ENCODE results near the gene CARD11.

DNA sequence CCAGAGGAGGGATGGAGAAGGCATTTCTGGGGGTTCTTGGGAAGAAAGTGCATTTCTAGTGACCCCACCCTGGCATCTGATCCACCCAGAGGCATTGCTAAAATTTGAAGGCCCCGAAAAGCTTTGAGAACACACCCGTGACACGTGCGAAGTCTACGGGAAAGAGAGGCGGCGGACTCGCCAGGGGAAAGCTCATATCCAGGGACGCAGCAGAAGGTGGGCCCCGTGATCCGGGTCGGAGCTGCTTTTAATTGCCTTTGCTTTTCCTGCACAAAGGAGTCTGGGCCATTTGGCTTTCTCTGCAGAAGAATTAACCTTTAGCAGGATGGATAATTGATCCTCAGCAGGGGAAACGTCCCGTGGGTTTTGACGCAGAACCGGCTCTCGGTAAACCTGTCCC lies 50.3 kb downstream of the CARD11 start:
- TF ChIP-seq, protein P1, sequence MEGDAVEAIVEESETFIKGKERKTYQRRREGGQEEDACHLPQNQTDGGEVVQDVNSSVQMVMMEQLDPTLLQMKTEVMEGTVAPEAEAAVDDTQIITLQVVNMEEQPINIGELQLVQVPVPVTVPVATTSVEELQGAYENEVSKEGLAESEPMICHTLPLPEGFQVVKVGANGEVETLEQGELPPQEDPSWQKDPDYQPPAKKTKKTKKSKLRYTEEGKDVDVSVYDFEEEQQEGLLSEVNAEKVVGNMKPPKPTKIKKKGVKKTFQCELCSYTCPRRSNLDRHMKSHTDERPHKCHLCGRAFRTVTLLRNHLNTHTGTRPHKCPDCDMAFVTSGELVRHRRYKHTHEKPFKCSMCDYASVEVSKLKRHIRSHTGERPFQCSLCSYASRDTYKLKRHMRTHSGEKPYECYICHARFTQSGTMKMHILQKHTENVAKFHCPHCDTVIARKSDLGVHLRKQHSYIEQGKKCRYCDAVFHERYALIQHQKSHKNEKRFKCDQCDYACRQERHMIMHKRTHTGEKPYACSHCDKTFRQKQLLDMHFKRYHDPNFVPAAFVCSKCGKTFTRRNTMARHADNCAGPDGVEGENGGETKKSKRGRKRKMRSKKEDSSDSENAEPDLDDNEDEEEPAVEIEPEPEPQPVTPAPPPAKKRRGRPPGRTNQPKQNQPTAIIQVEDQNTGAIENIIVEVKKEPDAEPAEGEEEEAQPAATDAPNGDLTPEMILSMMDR (conservative IDR thresholded peaks at IDR 0.05 in 1 of 2, IDR thresholded peaks at IDR 0.05 in 1 of 2; ENCODE audit: extremely low read depth in 1 of 2, insufficient read depth in 1 of 2, low read depth in 1 of 2, low read length in 2 of 2): no peak
- no peak for TF ChIP-seq EZH2 (IDR thresholded peaks at IDR 0.05; ENCODE audit: borderline replicate concordance, low read length)
